ENCODE measurements around the gene FMO3.

DNA sequence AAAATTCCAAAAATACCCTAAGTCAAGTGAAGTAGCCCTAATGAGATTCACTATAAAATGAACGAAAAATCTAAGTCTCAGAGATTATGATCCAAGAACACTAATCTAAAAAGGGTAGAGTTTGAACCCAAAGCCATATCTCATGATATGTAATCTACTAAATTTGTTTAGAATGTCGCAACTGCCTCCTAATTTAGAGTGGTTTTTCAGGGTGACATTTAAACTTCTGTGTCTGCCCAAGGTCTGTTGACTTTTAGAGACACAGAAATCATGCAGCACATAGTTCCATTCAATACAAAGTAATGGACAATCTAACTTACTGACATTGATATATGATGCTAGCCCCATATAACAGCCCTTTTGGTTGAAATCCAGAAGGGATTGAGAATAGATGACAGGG lies 28.9 kb downstream of the FMO3 start:
- TF ChIP-seq, protein P1, sequence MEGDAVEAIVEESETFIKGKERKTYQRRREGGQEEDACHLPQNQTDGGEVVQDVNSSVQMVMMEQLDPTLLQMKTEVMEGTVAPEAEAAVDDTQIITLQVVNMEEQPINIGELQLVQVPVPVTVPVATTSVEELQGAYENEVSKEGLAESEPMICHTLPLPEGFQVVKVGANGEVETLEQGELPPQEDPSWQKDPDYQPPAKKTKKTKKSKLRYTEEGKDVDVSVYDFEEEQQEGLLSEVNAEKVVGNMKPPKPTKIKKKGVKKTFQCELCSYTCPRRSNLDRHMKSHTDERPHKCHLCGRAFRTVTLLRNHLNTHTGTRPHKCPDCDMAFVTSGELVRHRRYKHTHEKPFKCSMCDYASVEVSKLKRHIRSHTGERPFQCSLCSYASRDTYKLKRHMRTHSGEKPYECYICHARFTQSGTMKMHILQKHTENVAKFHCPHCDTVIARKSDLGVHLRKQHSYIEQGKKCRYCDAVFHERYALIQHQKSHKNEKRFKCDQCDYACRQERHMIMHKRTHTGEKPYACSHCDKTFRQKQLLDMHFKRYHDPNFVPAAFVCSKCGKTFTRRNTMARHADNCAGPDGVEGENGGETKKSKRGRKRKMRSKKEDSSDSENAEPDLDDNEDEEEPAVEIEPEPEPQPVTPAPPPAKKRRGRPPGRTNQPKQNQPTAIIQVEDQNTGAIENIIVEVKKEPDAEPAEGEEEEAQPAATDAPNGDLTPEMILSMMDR (conservative IDR thresholded peaks at IDR 0.05; ENCODE audit: low read length) = no peak
- no peak for TF ChIP-seq EZH2phosphoT487 (IDR thresholded peaks at IDR 0.05; ENCODE audit: borderline replicate concordance, low read depth, low read length)
